NOMO-1 (cell line): ENCODE measurements around the gene PCSK1N.

Experiments used
- DNase-seq, 2 experiments: peaks; one replicate each; lab custom pipeline; 2025; ENCODE audit not compliant: unreplicated experiment in 2 of 2; lab: John Stamatoyannopoulos, UW

PCSK1N gene

GRCh38 chrX:48791063-48791820 is 44.2 kb downstream of the PCSK1N start:
- no peak for DNase-seq

DNA sequence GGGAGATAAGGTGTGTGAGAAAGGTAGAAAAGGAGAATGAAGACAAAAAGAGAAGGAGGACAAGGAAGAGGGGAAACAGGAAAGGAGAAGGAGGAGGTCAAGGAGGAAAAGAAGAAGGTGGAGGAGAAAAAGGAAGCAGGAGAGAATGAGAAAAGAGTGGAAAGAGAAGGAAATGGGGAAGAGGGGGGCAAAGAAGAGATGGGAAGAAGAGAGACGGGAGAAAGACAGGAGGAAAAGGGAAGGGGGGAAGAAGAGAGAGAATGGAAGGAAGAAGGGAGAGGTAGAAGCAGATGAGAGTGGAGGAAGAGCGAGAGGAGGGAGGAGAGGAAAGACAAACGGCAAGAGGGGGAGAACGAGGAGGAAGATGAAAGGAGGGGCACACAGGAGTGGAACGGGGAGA is 44.9 kb downstream of the PCSK1N start:
- no peak for DNase-seq

DNA sequence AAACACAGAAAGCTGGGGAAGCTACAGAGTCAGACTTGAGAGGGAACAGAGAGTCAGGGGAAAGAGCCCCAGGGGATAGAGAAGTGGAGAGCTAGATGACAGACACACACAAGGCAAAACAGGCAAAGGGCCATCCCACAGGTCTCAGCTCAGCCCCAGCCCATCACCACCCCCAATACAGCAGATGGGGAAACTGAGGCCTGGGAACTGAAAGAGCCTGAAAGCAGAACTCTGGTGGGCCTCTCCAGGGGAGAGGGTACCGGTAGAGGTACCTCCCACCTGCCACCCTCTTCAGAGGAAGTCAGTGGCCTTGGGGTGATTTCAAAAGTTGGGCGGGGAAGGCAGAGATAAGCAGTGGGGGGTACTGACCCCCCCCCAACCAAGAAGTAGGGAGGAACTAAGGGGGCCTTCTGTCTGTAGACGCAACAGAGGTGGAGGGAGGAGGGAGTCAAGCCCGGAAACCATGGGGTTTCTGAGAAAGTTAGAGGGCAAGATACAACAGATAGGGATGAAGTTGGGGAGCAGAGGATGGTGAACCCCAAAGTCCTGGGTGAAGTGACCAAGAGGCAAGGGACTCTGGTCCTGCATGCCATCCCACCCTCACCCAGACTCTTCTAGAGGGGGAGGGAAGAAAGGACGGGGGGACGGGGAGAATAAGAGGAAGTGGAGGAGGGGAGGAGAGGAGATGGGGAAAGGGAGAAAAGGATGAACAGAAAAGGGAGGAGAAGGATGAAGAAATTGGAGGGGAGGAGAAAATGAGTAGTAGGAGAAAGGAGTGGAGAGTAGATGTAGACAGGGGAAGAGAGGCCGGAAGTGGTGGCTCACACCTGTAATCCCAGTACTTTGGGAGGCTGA is 45.8 kb downstream of the PCSK1N start:
- DNase-seq: no peak

DNA sequence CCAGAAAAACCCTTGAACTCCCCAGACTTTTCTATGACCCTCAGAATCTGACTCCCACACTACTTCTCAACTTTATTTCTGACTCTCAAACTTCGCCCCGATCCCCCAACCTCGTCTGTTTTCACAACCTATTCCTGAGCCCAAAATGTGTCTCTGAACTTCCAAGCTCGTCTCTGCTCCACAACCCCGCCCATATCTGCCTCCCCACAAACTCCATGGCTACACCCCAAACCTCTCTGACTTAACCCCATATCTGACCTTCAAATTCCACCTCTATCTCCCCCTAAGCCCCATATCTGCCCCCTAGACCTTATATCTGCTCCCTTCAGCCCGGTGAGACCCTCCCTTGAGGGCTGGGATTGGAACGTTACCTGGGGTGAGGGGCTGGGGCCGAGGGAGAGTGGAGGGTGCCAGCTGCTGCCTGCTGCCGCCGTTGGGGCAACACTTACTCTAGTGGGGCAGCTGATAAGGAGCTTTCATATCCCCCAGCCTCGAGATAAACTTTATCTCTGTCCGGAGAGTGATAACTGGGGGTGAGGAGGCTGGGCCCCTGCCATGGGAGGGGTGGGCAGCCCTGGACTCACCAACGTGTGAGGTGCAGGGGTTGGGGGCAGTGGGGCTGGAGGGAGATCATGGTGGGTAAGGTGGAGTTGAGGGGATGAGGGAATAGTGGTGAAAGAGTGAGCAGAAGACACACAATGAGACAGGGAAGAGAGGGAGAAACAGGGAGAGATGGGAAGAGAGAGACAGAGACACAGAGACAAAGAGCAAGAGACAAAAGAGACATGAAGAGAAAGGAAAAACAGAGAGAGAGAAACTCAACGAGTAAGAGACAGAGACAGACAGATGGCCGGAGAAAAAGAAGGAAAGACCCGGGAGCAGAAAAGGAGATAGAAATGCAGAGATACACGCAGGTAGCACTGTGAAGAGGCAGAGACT is 47.6 kb downstream of the PCSK1N start:
- DNase-seq: no peak

- no peak for DNase-seq
Observed at GRCh38 chrX:48786825-48787504, 48.4 kb downstream of the PCSK1N start.

GRCh38 chrX:48786341-48786800 is 49.0 kb downstream of the PCSK1N start, which contains the start of gene GATA1:
Gene GATA1 (plus strand): TSS chrX:48786590. CDS start chrX:48791110, 4,520 bp downstream.
- DNase-seq: no peak

DNA sequence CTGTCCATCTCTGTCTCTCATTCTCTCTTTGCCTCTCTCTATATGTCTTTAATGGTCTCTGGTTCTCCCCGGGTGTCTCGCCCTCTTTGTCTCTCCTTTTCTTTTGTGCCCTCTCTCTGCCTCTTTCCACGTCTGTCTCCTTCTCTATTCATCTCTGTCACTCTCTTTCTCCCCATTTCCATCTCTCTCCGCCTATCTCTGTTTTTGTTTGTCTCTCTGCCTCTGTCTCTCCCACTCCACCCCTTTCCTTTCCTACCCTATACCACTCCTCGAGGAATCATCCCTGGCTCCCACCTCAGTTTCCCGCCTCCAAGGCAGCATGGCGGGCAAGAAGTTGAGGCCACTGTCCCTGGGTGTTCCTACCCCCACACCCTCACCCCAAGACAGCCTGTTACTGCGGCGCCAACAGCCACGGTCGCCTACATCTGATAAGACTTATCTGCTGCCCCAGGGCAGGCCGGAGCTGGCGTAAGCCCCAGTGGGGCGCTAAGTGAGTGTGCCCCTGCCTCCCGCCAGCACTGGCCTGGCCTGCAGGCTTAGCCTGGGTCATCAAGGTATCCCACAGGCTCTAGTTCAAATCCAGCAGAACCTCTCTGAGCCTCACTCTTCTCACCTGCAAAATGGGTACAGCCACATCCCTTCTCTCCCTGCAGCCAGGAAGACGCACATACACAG is 49.7 kb downstream of the PCSK1N start:
- DNase-seq: no peak

DNA sequence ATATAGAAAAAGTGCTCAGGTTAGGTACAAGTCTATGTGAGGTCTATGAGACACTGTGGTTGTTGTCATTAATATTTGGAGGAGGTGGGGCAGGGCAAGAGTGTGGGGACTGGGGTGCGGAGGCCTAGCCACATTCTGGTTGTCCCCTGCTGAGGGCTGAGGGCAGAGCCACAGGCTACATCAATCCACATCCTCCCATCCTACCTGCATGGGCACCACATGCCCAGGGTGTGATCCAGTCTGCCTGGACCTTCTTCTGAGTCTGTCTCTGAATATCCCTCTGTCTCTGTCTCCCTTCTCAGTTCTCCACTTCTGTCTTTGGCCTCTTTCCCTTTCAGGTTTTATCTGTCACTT is 50.2 kb downstream of the PCSK1N start:
- DNase-seq: no peak

GRCh38 chrX:48784726-48785125 is 50.7 kb downstream of the PCSK1N start:
- no peak for DNase-seq

DNA sequence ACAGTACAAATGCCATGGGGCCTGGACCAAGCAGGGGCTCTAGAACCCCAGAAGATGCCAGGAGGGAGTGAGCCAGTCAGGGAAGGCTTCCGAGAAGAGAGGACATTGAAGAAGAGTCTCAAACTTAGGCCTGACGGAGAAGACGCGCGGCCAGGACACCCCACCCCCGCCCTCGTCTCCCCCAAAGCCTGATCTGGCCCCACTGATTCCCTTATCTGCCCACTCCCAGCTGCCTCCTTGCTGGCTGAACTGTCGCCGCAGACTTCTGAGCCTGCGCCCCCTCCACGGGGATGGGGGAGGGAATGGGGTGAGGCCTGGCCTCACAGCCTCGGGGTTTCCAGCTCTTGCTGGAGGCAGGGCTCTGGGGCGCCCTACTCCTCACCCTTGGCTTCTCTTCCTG is 52.6 kb downstream of the PCSK1N start:
- no peak for DNase-seq

GRCh38 chrX:48782216-48782615 is 53.2 kb downstream of the PCSK1N start:
- no peak for DNase-seq

DNA sequence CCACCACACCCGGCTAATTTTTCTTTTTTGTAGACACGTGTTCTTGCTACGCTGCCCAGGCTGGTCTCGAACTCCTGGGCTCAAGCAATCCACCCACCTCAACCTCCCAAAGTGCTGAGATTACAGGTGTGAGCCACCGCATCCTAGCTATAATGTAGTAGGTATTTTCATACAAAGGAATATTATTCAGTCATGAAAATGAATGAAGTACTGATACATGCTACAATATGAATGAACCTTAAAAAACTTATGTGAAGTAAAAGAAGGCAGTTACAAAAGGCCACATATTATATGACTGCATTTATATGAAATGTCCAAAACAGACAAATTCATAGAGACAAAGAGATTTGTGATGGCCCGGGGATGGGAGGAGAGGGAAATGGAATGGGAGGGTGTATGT is 53.7 kb downstream of the PCSK1N start:
- DNase-seq: no peak
